GM21526 (cell line): ENCODE data around the gene PTGES.
"Not testable (repeated sequence)": the region's sequence is repeated elsewhere in the genome, so short reads cannot be mapped to it uniquely, and the experiment has no call there.

Experiments used
- ATAC-seq: cut with Tn5 transposase; IDR thresholded peaks from one replicate; pipeline ENCODE4 v1.9.1; 2021; ENCODE audit warnings: moderate library complexity; ENCODE audit not compliant: unreplicated experiment, low FRiP score

Gene PTGES

DNA sequence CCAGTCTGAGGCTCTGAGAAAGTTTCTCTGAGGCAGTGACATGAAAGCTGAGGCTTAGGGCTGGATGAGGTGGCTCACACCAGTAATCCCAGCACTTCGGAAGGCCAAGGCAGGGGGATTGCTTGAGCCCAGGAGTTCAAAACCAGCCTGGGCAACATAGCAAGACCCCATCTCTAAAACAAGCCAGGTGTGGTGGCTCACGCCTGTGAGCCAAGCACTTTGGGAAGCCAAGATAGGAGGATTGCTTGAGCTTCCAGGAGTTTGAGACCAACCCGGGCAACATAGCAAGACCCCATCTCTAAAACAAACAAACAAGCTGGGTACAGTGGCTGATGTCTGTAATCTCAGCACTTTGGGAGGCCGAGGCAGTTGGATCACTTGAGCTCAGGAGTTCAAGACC, 3.8 kb downstream of the PTGES start:
- ATAC-seq, result not testable (repeated sequence)

DNA sequence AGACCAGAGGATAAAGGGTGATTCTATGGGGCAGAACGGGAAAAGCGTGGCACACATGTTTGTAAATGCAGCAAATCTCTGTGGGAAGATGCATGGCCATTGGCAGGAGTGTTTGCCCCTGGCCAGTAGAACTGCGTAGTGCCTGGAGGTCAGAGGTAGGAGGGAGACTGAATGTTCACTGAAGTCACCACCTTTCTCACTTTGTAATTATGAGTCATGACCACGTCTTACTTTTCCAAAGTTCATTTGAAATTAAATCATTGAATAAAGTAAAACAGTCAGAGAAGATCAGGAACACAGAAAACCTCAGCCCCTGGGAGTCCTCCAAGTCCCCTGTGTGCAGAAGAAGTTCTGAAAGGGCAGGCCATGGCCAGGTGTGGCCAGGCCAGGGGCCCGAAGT, 4.6 kb downstream of the PTGES start:
- ATAC-seq, result no peak

DNA sequence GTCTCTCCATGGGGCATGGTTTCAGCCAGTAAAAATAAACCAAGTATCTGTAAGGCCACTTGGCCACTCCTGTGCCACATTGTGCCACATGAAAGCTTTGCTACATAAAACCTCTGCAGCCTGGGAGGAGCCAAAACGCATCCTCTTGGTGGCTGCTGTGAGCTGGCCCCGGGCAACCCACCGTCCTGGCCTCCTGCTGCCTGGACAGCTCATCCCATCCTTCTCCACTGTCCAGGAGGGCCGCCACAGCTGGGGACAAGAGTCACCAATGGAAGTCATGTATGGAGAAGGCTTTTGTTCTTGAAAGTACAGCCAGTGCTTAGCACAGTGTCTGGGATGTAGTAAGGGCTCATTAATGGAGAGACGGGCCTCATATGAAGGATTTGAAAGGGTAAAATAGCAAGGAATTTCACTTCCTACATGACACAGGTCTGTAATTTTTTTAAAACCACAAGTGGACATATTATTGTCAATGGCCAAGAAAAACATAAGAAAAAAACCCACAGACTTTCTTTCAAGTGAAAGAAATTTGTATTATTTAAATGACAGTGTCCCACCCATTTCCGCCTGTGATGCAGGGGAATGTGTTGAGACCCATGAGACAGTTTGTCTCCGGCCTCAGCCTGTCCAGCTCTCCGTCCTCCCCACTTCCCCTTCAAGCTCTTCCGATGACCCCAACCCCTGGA, 6.6 kb downstream of the PTGES start:
- no peak for ATAC-seq

DNA sequence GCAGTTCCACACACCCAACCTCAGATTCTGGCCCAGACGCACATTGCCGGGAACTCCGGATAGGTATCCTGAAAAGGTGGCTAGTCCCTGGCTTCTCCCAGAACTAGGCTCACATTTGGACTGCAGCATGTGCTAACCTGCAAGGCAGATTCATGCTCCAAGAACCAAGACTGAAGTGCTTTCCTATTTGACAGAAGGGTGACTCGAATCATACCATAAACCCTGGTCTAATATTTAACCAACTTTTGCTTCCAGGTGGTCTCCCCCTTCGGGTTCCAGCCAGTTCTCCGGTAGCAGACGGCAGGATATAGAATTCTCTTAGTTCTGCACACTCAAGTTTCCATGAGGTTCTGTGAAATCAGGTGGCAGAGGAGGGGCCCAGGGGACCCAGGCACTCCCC, 7.6 kb downstream of the PTGES start:
- no peak for ATAC-seq

DNA sequence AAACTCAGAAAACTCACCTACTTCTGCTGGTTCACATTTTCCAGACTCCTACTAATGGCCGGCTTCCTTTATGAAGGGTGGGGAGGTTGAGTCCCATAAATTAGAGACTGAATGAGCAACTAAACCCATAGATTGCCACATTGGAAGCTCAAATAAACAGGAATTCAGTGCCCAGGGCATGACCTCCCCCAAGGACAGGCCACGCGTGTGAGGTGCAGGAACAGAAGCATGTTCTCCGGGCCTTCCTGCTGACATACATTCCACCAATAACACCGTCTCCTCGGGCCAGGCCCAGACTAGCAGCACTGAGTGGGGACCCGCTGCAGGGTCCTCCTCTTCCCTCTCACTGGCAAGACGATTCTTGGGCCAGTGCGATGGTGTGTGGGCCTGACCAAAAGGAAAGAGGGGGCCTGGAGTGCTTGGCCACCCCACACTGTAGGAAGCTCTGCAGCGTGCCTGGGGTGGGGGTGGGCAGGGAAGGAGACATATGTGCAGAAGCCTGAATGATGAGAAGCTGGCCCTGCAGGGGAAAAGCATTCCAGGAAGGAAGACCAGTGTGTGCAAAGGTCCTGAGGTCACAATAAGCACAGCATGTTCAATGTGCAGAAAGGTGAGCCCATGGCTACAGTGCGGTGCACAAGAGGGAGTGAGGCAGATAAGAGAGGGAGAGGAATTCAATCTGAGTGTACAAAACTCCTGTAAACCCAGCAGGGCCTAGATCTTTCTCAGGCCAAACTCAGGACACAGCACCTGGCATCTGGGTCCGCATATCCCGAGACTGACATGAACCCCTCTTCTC, 12.0 kb downstream of the PTGES start:
- ATAC-seq, result no peak

DNA sequence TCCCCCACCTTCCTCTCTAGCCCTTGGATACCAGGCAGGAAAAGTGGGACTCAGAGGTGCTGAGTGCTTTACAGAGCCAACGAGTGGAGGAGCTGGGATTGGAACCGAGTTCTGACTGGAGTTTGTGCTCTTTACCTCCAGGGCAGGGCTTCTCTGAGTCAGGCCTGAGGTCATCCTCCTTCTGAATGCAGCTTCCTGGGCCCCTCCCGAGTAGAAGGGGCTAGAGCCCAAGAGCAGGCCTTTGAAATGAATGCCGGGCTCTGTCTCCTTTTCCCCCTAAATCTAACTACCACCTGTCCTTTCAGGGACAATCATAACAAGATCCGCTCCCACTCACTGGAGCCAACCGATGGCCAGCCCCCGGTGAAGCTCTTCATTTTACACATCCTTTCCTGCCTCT, 12.7 kb downstream of the PTGES start:
- ATAC-seq, result no peak

DNA sequence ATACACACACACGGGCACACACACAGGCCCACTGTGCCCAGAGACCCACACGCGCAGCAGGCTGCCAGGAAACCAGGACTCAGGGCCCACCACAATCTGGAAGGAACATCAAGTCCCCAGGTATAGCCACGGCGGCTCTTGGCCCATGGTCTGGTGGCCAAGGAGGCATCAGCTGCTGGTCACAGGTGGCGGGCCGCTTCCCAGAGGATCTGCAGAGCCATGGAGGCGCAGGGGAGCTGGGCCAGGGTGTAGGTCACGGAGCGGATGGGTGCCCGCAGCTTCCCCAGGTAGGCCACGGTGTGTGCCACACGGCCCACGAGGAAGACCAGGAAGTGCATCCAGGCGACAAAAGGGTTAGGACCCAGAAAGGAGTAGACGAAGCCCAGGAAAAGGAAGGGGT, 13.4 kb downstream of the PTGES start:
- no peak for ATAC-seq

DNA sequence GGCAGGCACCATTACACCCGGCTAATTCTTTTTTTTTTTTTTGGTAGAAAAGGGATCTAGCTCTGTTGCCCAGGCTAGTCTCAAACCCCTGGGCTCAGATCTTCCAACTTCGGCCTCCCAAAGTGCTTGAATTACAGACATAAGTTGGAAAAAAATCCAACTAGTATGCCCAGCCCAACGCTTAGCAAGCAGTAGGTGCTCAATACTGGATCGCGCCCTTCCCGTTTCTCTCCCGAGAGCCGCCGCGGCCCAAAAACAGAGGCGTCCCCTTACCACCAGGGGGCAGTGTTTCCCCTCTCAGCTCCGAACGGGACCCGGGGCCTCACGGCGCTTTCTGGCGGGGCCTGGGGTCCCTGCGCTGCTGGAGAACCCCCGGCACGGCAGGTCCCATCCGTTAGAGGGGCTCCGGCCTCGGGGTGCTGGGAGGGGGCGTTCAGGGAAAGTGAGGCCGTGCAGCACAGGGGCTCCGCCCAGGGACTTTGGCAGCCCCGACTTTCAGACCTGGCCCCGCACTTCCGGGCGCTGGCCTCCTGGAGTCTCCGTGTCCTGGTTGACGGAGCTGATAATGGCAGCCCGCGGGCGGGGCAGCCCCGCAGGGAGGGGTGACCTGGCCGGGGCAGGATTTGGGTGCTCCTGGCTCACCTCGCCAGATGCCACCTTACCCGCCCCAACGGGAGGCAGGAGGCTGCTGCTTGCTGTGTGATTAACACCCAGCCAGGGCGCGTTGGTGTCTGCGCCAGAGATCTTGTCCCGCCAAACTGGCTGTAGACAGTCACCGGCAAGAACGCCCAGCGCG, 15.2 kb downstream of the PTGES start:
- ATAC-seq, result no peak

DNA sequence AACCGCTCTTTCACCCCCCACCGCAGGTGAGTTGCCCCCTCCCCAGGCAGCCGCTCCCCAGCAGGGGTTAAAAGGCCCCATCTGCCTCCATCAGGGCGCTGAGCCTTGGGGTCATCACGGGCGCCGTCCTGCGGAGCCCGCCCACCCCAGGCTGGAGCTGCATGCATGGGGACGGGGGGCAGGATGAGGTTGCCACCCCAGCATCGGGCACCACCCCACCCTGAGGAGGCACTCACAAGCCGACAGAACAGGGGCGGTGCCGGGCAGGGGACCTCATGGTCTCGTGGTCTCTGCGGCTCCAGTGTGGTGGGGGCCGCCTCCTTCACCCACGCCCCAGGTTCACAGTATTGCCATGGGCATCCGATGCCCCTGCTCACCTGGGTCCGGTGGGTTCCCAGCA, 16.5 kb downstream of the PTGES start:
- ATAC-seq, result no peak

DNA sequence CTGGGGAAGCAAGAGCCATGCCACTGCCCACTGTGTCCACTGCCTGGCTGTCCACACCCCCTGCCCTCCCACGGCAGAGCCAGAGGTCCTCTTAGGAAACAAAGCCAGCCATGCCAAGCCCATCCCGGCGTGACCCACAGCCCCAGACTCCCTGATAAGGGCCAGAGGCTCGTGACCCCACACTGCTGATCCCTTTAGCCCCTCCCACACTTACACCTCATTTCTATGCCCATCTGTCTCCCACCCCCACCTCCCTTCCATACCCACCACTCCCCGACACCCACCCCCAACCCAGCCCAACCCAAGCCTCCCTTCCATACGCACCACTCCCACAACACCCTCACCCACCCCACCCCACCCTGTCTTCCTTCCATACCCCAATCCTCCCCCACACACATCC, 17.3 kb downstream of the PTGES start:
- no peak for ATAC-seq

DNA sequence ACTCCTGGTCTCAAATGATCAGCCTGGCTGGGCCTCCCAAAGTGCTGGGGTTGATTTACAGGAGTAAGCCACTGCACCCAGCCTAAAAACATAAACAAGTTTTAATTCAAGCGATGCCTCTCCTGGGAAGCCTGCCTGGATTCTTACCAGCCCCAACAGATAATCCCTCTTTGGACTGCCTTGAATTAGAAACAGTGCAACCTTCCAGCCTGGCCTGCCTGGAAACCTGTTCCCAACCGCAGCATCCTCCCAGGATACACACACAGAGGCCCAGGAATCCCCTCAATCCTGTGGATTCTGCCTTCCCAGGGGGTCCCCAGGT, 19.2 kb downstream of the PTGES start:
- no peak for ATAC-seq

DNA sequence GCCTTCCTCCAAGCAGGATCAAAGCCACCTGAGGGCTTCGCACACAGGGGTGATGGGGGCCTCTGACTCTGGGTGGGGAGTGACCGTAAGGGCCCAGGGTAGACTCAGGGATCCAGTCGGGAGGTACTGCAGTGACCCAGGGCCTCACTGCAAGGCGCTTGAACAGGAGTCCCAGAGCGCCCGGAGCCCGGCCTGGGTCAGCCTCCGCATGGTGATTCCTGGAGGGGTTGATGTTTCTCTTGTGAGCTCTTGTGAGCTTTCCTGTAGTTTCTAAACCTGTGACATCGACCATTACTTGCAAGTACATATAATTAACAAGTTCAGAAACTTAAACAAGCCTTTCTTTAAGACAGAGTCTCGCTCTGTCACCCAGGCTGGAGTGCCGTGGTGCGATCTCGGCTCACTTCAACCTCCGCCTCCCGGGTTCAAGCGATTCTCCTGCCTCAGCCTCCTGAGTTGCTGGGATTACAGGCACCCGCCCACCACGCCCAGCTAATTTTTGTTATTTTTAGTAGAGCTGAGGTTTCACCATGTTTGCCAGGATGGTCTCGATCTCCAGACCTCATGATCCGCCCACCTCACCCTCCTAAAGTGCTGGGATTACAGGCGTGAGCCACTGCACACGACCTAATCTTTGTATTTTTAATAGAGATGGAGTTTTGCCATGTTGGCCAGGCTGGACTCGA, 19.8 kb downstream of the PTGES start:
- ATAC-seq, result no peak

DNA sequence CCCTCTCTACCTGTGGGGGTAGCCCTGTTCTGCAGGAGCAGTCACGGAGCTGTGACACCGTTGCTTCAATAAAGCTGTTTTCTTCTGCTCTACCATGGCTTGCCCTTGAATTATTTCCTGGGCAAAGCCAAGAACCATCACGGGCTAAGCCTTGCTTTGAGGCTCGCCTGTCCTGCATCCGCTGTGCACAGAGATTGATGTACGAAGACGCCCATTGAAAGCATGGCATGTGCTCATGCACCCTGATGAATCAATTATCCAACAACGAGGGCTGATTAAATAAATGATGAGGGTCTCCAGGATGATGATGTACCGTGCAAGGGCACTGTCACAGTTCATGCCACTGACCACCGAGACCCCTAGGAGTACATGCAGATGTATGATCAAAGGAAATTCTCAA, 20.7 kb downstream of the PTGES start:
- no peak for ATAC-seq

DNA sequence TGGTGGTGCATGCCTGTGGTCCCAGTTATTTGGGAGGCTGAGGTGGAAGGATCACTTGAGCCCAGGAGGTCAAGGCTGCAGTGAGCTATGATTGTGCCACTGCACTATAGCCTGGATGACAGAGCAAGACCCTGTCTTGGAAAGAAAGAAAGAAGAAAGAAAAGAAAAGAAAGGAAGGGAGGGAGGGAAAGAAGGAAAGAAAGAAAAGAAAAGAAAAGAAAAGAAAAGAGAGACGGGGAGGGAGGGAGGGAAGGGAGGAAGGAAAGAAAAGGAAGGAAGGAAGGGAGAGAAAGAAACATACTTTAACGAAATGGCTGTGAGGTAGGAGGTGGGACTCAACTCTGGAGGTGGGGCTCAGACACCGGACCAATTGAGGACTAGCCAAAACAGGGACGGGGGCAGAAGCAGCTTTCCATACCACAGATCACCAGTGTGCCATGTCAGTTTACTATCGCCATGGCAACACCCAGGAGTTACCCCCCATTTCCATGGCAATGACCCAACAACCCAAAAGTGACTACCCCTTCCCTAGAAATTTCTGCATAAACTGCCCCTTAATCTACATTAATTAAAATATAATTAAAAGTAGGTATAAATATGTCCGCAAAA, 21.3 kb downstream of the PTGES start:
- ATAC-seq, result no peak

DNA sequence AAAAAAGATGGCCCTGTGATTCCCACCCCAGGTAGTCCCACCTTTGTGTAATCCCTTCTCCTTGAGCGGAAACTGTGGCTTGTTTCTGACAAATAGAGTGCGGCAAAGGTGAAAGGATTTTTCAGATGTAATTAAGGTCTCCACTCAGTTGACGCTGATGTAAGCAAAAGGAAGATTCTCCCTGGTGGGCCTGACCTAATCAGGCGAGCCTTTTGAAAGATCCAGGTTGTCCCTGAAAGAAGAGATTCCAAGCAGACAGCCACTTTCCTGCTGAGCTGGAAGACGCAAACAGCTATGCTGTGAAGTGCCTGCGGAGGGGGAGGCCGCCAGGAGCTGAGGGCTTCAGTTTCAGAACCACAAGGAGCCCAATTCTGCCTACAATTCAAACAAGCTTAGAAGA, 24.1 kb downstream of the PTGES start:
- no peak for ATAC-seq

DNA sequence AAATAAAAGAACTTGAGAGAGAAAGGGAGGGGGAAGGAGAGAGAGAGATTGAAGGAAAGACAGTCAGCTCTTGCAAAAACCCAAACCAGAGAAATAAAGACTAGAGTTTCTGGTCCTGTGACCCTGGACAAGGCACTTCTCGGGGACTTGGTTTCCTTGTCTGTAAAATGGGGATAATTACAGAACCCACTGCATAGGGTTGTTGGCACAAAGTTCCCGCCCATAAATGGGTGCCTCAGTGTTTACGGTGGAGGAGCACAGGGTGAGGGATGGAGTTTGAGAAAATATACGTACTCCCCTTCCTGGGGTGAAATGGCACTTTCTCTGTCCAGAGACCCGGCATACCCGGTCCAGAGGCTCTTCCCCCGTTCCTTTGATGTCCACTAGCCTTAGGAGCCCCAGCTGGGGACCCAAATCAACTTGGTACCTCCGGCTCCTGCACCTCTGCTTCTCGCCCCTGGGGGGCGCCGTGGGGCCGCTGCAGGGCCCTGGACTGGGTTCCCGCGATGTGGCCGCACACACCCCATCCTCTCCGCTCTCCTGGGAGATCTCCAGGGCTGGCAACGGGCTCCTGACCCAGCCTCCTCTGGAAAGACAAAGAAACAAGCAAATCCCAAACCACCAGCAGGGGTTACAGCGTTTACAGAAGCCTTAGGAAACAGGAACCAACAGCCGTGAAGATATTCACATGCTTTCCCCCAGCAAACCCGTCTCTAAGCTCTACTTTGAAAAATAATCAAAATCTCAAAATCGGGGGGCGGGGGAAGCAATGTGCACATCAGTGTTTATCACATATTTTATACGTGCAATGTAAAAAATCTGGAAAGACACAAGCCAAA, 26.3 kb downstream of the PTGES start:
- ATAC-seq, result no peak

DNA sequence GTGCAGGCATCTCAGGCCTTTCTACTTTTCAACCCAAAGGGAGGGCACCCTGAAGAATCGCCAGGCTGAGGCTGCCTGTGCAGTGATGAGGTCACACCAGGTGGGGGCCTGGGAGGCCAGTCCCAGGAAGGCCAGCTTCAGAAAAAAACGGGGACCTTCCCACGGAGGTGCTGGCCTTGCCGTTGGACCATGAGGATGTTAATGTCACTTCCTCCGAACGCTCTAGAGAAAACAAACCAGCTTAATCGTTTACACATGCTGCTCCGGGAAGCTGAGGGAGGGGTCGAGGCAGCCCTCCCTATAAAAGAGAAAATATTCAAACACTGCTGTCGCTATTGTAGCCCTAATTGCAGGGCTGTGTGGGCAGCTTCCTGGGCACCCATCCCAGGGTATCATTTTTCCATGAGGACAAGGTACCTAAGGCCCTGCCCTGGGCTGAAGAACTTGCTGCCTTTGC, 27.0 kb downstream of the PTGES start:
- ATAC-seq, result no peak

DNA sequence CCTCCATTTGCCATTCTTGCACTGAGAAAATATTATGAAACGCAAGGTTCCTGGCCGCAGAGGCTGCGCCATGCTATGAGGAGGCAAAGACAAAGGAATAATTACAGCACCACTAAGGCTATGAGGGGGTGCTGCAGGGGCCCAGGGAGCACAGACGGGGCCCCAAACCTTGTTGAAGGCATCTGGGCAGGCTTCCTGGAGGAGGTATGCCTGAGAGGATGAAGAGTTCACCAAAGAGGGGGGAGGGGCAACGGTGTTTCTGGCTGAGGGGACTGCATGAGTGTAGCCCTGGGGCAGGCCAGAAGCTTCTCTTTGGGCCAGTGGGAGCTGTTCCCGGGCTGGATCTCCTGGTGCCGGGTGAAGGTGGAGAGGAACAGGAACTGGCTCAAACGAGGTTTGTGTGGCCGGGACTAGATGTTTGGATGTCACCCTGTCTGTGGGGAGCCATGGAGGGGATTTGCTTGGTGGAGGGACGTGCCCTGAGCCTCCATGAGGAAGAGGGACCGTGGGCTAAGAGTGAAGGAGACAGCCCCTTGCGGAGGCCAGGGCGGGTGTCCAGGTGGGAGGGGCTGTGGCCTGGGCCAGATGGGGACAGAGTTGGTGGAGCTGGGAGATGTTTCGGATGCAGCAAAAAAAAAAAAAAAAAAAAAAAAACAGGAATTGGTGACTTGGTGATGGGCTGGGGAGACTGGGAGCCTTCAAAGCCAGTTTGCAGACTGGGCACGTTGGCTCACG, 28.2 kb downstream of the PTGES start:
- no peak for ATAC-seq

DNA sequence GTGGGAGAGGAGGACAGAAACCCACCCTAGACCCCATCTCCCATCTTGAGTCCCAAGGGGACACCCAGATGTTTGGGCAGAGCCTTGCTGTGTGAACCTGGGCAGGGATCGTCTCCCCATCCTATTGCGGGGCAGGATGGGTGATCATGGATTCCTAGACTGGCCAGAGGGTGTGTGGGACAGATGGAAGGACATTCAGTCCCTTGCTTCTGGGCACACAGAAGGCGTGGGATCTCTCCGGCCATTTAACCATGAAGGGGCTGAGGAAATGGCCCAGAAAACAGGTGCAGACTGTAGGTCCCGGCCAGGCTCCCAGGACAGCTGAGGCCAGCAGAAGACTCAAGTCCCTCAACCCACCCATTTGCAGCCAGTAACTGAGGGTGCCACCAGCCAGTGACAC, 29.9 kb downstream of the PTGES start:
- ATAC-seq, result no peak
